NCI-H748 treated with DMSO at 0.1 percent for 48 hours (cell line): Measurements from ENCODE around the gene QRICH2.
"Not testable (repeated sequence)": the region's sequence is repeated elsewhere in the genome, so short reads cannot be mapped to it uniquely, and the experiment has no call there.

Source experiments
- DNase-seq: peaks from one replicate; lab custom pipeline; 2025; lab: John Stamatoyannopoulos, UW

QRICH2 gene

DNA sequence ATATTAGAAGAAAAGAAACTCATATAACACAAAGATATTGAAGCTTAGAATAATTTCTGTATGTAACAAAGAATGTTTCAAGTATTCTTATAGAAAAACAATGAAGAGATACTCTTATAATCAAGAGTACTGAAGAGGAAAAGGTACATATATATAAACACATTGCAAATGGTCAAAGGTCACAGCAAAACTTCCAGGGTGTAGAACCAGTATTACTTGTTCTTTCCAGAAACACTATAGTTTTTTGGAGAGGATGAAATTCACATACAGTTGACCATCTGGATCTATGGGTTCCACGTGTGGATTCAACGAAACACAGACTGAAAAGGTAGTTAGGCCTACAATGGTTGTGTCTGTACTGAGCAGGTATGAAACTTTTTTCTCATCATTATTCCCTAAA is 23.0 kb upstream of the QRICH2 start:
- DNase-seq = no peak

DNA sequence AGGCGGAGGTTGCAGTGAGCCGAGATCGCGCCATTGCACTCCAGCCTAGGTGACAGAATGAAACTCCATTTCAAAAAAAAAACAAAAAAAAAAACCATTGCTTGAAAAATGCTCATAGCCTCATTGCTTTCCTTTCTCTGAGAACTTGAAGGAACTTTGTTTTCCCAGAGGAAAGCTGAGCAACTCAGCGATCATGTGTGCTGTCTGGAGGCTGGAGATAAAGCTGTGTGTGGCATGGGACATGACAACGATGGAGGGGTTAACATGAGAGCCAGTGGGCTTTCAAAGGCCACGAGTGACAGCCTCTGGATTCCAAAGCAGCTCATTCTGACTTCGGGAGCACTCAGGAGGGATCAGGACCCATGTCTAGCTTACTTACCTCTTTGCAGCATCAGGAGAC is 21.6 kb upstream of the QRICH2 start:
- DNase-seq = no peak

DNA sequence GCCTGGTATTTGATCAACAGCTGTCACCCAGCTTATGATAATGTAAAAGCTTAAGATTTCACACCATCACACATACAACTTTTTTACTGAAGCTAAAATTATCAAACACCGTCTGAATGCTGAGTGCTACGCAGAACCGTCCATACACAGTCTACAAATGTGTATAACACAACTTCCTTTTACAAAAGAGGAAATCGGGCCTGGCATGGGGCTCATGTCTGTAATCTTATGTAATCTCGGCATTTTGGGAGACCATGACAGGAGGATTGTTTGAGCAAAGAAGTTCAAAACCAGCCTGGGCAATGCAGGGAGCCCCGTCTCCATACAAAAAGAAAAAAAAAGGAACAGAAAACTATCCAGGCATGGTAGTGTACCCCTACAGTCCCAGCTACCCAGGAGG is 19.6 kb upstream of the QRICH2 start:
- DNase-seq = no peak

DNA sequence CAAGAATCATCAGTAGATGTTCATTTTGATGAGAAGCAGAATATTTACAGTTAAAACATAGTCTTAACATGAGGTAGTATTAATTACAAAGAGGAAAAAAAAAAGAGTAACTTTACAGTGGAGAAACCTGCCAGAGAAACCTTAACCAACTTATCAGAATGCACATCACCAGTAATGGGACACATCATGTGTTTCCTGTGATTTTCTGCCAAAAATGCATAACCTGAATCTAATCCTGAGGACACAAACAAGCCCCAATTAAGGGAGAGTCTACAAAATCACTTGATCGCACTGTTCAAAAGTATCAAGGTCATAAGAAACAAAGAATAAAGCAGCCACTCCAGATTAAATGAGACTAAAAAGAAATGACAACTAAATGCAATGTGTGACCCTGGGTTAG is 18.2 kb upstream of the QRICH2 start:
- no peak for DNase-seq

DNA sequence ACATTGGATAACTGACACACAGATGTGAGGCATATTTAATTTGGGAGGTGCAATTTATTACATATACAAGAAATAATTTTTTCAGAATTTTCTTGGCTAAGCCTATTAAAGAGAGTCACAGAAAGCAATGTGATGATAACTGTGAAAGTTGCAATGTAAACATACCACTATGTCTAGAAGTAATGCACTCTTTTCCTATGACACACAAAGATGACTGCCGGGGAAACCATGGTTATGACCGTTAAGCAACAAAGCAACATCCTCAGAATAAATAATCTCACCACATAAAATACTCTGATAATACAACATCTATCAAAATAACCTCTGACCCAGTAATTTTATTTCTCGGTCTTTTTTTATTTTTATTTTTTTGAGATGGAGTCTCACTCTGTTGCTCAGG is 10.5 kb upstream of the QRICH2 start:
- no peak for DNase-seq

DNA sequence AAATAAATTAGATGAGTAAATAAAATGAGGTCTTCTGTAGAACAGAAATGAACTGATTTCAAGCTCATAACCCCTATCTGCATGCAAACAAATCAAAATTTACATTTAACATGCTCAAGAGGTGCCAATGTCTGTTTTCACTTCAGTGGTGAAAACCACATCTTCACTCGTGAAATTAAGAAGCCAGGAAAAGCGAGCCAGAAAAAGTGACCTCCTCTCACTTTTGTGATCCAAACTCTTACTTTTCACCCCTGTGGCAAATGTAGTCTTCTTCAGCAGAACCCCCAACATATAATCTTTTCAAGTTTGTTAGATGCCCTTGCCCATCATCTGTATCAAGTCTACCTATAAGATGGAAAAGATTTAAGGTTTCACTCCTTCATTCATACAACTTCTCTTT is 9.5 kb upstream of the QRICH2 start:
- DNase-seq = no peak

DNA sequence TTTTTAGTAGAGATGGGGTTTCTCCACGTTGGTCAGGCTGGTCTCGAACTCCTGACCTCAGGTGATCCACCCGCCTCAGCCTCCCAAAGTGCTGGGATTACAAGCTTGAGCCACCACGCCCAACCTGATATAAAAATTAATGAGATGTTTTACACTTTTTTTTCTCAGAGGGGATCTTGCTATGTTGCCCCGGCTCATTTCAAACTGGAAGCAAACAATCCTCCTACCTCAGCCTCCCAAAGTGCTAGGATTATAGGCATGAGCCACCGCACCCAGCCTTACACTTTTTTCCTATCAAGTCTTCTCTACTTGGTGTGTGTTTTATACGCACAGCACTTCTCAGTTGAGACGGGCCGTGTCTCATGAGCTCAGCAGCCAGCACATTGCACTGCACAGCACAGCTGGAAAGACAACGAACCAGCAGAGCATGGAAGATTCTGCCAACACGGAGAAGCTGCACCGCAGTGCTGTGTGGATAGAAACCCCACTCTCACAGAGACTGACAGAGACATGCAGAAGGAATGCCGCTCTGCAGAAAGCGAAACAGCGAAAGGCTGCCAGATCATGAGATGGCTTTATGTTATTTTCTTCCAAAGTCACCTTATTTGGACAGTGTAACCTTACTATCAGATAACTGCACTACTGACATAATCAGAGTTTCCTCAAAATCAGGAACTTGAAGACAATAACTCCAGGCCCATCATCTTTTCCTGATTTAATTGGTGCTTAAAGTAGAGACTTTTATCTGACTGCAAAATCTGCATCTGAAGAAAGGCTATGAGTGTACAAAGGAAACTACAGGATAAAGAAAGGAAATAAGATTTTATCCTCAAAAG is 6.5 kb upstream of the QRICH2 start:
- no peak for DNase-seq

DNA sequence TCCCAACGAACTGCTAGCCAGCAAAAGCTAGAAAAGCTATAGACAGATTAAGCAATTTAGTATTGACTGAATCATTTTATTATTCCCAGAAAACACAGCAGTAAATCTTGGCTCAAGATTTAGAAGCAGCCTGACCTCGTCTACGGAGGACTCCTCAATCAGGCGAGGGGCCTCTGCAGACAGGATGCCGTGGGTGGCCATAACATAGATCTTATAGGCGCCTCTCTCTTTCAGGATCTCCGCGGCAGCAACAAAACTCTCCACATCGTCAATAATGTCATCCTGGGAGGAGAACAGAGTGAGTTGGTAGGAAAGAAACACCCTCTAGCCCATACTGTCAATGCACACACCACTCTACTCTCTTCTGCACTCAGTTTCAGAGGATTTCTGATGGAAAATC is 4.7 kb upstream of the QRICH2 start:
- DNase-seq = no peak

DNA sequence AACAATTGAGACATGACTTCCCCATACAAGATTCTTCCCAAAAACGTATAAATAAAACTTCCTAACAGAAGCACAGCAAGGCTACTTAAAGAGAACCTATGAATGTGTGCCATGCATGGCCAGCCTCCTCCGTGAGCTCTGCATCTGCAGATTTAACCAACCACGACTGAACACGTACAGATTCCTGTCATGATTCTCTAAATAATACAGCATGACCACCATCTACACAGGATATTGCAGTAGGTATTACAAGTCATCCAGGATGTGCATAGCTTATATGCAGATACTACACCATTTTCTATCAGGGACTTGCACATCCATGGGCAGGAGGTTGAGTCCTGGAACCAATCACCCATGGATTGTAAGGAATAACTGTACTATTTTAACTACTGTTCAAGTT is 1.4 kb upstream of the QRICH2 start:
- no peak for DNase-seq

DNA sequence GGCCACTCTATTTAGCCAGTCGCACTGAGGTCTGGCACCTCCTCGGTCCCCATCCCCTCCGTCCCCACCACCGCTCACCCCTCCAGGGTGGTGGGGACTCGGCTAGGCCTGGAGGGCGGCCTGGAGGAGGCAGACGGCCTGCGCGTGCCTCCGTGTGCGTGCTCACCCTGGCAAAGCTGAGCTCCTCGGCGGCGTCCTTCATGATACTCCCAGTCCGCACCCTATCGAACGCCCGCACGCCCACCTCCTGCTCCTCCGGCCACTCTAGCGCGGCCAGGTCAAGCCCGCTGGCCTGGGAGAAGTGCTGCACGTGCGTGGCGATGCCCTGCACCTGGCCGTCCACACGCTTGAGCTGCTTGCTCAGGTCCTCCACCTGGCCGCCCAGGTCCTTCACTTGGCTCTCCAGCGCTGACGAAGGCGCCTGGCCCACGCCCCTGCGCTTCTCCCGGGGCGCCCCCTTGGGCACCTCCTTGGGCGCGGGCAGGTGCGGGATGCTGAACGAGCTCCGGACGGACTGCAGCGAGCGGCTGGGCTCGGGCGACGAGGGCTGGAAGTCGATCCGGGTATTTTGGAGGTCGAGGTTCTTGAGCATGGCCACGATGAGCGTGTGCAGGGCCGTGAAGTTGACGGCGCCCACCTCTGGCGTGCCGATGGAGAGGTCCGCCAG is 644 bp downstream of the QRICH2 start:
- no peak for DNase-seq

DNA sequence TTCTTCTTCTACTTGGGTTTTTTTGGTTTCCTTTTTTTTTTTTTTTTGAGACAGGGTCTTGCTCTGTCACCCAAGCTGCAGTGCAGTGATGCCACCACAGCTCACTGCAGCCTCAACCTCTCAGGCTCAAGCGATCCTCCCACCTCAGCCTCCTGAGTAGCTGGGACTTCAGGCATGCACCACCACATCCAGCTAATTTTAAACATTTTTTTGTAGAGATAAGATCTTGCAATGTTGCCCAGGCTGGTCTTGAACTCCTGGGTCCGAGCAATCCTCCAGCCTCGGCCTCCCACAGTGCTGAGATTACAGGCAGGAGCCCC is 3.0 kb downstream of the QRICH2 start:
- DNase-seq = not testable (repeated sequence)

DNA sequence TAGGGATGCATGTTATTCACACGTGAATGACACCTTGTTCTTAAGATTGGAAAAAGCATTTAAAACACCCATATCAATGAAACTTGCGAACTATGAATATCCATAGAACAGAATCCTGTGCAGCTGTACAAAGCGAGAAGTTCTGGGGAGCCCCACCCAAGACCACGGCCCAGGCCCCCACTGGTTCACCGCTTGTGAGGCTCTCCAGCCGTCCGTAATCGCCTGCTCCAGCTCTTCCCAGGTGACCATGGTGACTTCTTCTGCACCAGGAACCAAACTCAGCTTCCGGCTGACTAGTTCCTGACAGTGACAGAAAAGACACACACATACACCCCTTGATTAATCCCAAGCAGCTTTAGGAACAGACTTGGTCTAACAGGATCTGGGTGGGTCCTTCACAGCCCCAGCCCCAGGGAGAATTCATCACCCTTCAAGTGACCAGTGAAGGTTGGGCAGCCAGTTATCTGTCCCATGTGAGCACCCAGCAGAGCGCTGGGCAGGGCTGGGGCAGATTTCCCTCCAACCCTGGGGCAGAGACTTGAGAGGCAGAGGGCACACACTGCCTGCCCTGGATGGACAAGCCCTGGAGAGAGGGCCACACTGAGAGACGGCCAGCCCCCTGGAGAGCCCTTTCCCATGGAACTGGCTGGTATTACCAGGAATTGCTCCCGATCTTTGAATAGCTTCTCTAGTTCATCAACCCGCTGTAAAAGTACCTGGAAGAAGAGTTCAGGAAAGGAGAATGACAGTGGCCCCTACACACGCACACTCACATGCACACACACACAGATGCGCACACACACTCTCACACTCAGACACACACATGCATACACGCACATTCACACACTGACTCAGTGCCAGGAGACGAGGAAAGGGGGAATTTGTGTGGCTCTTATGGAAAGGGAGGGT is 3.6 kb downstream of the QRICH2 start:
- DNase-seq = no peak

DNA sequence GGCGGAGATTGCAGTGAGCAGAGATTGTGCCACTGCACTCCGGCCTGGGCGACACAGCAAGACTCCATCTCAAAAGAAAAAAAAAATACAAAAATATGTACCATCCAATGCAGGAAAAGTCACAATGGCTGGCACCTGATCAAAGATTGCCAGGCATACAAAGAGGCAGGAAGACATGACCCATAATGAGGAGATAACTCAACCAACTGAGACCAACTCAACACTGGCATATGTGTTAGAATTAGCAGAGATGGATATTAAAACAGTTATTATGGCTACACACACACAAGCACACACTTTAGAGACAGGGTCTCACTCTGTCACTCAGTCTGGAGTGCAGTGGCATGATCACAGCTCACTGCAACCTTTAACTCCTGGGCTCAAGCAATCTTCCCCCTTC is 10.6 kb downstream of the QRICH2 start:
- DNase-seq = no peak

DNA sequence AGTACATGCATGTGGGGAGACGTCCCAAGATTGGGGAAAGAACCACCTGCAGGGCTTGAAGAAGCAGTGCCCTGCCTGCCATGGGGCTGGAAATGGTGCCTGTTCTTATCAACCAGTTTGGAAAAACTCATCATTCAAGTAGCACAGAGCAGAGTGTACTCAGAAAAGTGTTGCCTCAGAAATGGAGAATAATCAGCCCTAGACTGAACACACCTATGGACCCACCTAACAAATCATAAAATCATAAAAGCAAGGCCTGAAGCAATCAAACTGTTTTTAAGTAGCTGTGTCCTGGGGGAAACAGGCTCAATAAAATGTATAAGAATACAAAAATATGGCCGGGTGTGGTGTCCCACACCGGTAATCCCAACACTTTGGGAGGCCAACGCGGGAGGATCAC is 11.2 kb downstream of the QRICH2 start:
- DNase-seq = no peak

DNA sequence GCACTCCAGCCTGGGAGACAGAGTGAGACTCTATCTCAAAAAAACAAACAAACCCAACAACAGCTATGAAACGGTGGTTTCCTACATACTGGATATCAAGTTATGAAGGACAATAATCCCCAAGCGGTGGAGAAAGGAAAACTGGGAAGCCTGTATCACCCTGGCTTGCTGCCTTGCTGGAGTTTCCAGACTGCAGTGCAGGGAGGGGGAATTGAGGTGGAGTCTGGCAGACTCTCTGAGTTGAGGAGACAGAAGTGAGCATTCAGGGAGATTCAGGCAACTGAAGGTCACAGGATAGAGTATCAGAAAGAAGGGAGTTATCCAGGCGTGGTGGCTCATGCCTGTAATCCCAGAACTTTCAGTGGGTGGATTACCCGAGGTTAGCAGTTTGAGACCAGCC is 11.9 kb downstream of the QRICH2 start:
- no peak for DNase-seq

DNA sequence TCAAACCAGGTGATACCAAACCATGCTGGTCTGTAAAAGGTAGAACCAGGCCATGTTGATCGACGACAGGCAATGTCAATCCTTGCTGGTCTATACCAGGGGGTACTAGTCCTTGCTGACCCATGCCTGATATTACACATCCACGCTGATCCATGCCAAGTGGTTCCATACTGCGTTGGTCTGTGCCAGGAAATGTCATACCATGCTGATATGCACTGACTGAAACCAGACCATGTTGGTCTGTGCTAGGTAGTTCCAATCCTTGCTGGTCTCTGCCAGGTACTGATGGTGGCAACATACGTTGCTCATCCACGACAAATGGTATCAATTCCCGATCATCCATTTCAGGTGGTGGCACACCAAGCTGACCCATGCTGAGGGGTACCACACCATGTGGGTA is 15.0 kb downstream of the QRICH2 start:
- no peak for DNase-seq

DNA sequence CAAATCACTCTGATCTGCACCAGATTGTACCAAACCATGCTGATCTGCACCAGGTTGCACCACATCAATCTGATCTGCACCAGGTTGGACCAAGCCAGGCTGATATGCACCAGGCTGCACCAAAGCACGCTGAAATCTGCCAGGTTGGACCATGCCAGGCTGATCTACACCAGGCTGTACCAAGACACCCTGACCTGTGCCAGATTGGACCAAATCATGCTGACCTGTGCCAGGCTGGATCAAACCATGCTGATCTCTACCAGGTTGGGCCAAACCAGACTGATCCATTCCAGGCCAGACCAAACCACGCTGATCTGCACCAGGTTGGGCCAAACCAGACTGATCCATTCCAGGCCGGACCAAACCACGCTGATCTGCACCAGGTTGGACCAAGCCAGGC is 15.5 kb downstream of the QRICH2 start:
- DNase-seq = no peak

DNA sequence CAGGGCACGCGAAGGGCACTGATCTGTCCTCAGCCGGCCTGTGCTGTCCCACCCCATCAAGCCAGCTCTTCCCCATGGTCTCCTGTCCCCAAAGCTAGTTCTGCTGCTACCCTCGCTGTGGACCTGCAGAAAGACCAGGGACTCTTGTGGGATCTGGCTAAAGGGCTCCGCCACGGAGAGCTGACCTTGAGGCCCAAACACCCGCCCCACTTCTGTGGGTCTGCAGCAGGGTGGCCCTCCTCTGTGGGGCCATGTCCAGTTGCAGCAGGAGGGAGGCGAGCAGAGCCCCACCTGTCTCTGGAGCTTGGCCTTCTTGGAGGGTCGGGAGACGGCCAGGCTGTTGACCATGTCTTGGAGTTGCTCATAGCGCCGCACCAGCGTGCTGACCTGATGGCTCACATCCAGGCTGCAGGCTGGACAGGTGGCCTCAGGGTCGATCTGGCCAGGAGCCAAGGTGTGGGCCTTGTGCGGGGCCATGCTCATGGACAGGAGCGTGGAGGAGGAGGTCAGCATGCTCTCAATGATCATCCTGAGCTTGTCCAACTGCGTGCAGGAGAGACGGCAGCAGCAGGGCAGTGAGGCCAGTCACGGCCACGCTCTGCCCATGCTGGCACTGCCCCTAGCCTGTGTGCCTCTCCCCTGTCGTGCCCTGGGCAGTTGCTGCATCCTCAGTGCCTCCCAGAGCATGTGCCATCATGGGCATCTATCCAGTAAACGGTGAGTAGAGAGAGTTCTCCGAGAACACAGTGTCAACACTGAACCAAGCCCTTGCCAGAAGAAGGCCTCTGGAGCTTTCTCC is 26.3 kb downstream of the QRICH2 start:
- DNase-seq = no peak

DNA sequence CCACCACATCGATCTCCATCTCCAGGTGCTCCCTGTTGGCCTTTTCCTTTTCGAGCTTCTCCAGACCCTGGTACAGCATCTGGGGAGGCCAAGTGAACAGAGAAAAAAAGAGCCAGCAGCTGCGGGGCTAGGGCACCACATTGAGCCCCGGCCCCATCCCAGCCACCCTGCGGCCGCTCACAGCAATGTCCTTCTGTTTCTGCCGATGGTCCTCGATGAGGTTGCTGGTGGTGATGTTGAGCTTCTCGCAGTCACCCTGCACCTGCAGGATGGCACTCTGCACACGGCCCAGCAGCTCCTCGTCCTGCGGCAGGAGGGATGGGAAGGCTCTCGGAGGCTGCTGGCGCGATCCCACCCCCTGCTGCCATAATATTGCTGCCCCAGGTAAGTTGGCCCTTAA is 27.4 kb downstream of the QRICH2 start:
- DNase-seq = no peak

DNA sequence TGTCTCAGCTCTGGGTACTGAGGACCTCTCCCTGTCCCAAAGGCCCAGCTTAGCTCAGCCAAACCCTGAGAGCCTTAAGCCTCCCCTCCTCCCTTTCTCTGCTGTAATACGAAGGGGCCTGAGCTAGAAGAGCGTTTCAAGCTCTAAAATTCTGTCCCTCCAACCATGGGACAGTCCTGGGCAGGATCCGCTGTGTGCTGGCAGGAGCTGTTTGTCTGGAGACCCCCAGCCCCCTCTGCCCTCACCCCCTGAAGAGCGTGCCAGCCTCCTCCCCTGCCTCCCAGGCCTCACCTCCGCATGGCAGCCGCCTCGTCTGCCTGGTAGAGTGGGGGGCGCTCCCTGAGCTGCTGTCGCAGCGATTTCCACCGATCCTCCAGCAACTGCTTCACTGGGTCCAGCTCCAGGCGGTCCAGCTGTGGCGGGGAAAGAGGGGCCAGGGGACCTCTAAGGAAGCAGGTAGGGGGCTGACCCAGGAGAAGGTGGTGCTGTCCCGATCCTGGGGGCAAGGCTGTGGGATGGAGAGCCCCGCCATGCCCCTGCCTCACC is 28.3 kb downstream of the QRICH2 start:
- DNase-seq = no peak

DNA sequence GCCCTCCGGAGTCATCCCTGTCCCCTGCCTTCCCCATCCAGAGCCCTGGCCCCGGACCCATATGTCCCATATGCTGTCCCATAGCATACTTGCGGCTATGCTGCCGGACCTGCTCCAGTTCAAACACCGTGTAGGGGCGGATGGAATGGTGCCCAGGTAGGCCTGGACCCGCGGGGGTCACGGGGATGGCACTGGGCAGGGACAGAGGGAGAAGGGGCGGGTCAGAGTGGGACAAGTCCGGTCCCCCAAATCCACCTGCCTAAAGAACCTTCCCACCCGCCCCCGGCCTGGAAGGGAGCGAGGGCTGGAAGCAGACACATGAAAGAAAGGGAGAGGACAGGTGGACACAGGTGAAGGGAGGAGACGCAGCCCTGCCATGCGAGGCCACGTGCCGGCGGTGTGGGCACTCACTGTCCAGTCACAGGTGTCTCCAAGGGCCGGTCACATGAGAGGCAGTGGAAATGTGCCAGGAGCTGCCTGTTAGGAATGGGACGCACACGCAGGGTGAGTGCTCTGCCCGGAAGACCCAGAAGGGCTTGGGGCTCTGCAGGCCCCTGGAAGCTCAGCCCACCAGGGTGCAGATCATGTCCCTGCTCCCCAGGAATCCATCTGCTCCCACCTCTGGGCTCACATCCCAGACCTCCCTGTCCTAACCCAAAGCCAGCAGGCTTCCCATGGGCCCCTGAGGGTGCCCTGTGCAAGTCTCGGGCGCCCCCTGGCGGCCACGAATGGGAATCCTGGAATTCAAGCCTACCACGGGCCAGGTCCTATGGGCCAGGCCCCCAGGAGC is 28.9 kb downstream of the QRICH2 start:
- peak; percentile 17 for DNase-seq
